ENCODE measurements around the gene GRIN2A.

Gene GRIN2A

GRCh38 chr16:10001258-10001775 is 180.9 kb downstream of the GRIN2A start:
- WGBS = 67% methylated on average over 2 of the region's 2 CpGs
- Histone ChIP-seq H3K18ac (ENCODE audit: low read depth in 1 of 2, low read length in 2 of 2) (no peak overlapping the region), H2BK120ac (ENCODE audit: low read depth, low read length) (no peak overlapping the region), H3K27me3 (ENCODE audit: control insufficient read depth in 1 of 2, insufficient read depth in 1 of 2, low read length in 2 of 2) (no peaks in the 10 kb centered on the region), H3K27ac (ENCODE audit: low read length, poor library complexity, severe bottlenecking) (no peak overlapping the region), H3K4me1 (ENCODE audit: control insufficient read depth, insufficient read depth, low read depth, low read length) (no peaks in the 10 kb centered on the region), H3K79me1 (replicated peaks; ENCODE audit: low read length, poor library complexity, severe bottlenecking) (no peaks in the 10 kb centered on the region), H3K4me2 (ENCODE audit: low read length, poor library complexity, severe bottlenecking) (no peak overlapping the region), H2BK15ac (ENCODE audit: low read depth, poor library complexity, severe bottlenecking) (no peak overlapping the region), H3K4me3 (ENCODE audit: insufficient read depth in 1 of 2, low read depth in 1 of 2, low read length in 2 of 2) (no peak overlapping the region), H3K36me3 (ENCODE audit: control insufficient read depth in 1 of 2, insufficient read depth in 2 of 2, low read depth in 1 of 2, low read length in 2 of 2) (no peaks in the 10 kb centered on the region), H4K91ac (ENCODE audit: low read length) (no peak overlapping the region), H2BK5ac (ENCODE audit: low read depth, low read length, poor library complexity, severe bottlenecking) (no peak overlapping the region), H3K9ac (ENCODE audit: low read length) (no peak overlapping the region), H3K23ac (ENCODE audit: low read length in 2 of 2) (no peak overlapping the region), H2AK5ac (ENCODE audit: low read length, severe bottlenecking) (no peak overlapping the region), H3K14ac (ENCODE audit: low read length in 2 of 2) (no peak overlapping the region), H4K8ac (ENCODE audit: low read length) (no peak overlapping the region), H2AFZ (ENCODE audit: low read depth, low read length) (no peak overlapping the region), H2BK12ac (ENCODE audit: low read length in 2 of 2) (no peak overlapping the region), H3K4ac (ENCODE audit: low read depth in 1 of 2, low read length in 2 of 2) (no peak overlapping the region), H3K9me3 (ENCODE audit: control insufficient read depth, low read length) (peaks cover 8% of the 10 kb centered on the region)
- DNase-seq = no peak

- Histone ChIP-seq H3K9me3 (ENCODE audit: control insufficient read depth, low read length) (no peaks in the 10 kb centered on the region), H2AFZ (ENCODE audit: low read depth, low read length) (no peak overlapping the region), H3K27ac (ENCODE audit: low read length, poor library complexity, severe bottlenecking) (no peak overlapping the region), H4K8ac (ENCODE audit: low read length) (no peak overlapping the region), H3K4ac (ENCODE audit: low read depth in 1 of 2, low read length in 2 of 2) (no peak overlapping the region), H3K4me1 (ENCODE audit: control insufficient read depth, insufficient read depth, low read depth, low read length) (no peaks in the 10 kb centered on the region), H3K4me2 (ENCODE audit: low read length, poor library complexity, severe bottlenecking) (no peak overlapping the region), H3K18ac (ENCODE audit: low read depth in 1 of 2, low read length in 2 of 2) (no peak overlapping the region), H2BK5ac (ENCODE audit: low read depth, low read length, poor library complexity, severe bottlenecking) (no peak overlapping the region), H3K79me1 (replicated peaks; ENCODE audit: low read length, poor library complexity, severe bottlenecking) (no peaks in the 10 kb centered on the region), H3K9ac (ENCODE audit: low read length) (no peak overlapping the region), H4K91ac (ENCODE audit: low read length) (no peak overlapping the region), H2BK12ac (ENCODE audit: low read length in 2 of 2) (no peak overlapping the region), H3K27me3 (ENCODE audit: control insufficient read depth in 1 of 2, insufficient read depth in 1 of 2, low read length in 2 of 2) (no peaks in the 10 kb centered on the region), H3K14ac (ENCODE audit: low read length in 2 of 2) (no peak overlapping the region), H2AK5ac (ENCODE audit: low read length, severe bottlenecking) (no peak overlapping the region), H3K36me3 (ENCODE audit: control insufficient read depth in 1 of 2, insufficient read depth in 2 of 2, low read depth in 1 of 2, low read length in 2 of 2) (no peaks in the 10 kb centered on the region), H3K23ac (ENCODE audit: low read length in 2 of 2) (no peak overlapping the region), H3K4me3 (ENCODE audit: insufficient read depth in 1 of 2, low read depth in 1 of 2, low read length in 2 of 2) (no peak overlapping the region), H2BK120ac (ENCODE audit: low read depth, low read length) (no peak overlapping the region), H2BK15ac (ENCODE audit: low read depth, poor library complexity, severe bottlenecking) (no peak overlapping the region)
- DNase-seq = no peak
- WGBS = 64% methylated on average over 5 of the region's 5 CpGs
Observed at GRCh38 chr16:9996221-9996620, 186.0 kb downstream of the GRIN2A start.

- Histone ChIP-seq H3K27me3 (ENCODE audit: control insufficient read depth in 1 of 2, insufficient read depth in 1 of 2, low read length in 2 of 2) (no peaks in the 10 kb centered on the region), H2AFZ (ENCODE audit: low read depth, low read length) (no peak overlapping the region), H3K4me3 (ENCODE audit: insufficient read depth in 1 of 2, low read depth in 1 of 2, low read length in 2 of 2) (no peak overlapping the region), H2BK5ac (ENCODE audit: low read depth, low read length, poor library complexity, severe bottlenecking) (no peak overlapping the region), H3K23ac (ENCODE audit: low read length in 2 of 2) (no peak overlapping the region), H4K91ac (ENCODE audit: low read length) (no peak overlapping the region), H3K9me3 (ENCODE audit: control insufficient read depth, low read length) (no peaks in the 10 kb centered on the region), H3K9ac (ENCODE audit: low read length) (no peak overlapping the region), H3K18ac (ENCODE audit: low read depth in 1 of 2, low read length in 2 of 2) (no peak overlapping the region), H4K8ac (ENCODE audit: low read length) (no peak overlapping the region), H3K4ac (ENCODE audit: low read depth in 1 of 2, low read length in 2 of 2) (no peak overlapping the region), H3K79me1 (replicated peaks; ENCODE audit: low read length, poor library complexity, severe bottlenecking) (no peaks in the 10 kb centered on the region), H2BK120ac (ENCODE audit: low read depth, low read length) (no peak overlapping the region), H3K4me2 (ENCODE audit: low read length, poor library complexity, severe bottlenecking) (no peak overlapping the region), H2AK5ac (ENCODE audit: low read length, severe bottlenecking) (no peak overlapping the region), H3K14ac (ENCODE audit: low read length in 2 of 2) (no peak overlapping the region), H3K27ac (ENCODE audit: low read length, poor library complexity, severe bottlenecking) (no peak overlapping the region), H2BK12ac (ENCODE audit: low read length in 2 of 2) (no peak overlapping the region), H3K36me3 (ENCODE audit: control insufficient read depth in 1 of 2, insufficient read depth in 2 of 2, low read depth in 1 of 2, low read length in 2 of 2) (no peaks in the 10 kb centered on the region), H3K4me1 (ENCODE audit: control insufficient read depth, insufficient read depth, low read depth, low read length) (no peaks in the 10 kb centered on the region), H2BK15ac (ENCODE audit: low read depth, poor library complexity, severe bottlenecking) (no peak overlapping the region)
- DNase-seq = no peak
- 90% methylated on average over 7 of the region's 7 CpGs for WGBS
Observed at GRCh38 chr16:9992441-9992840, 189.8 kb downstream of the GRIN2A start.

GRCh38 chr16:9980981-9981380 is 201.2 kb downstream of the GRIN2A start:
- Histone ChIP-seq H3K36me3 (ENCODE audit: control insufficient read depth in 1 of 2, insufficient read depth in 2 of 2, low read depth in 1 of 2, low read length in 2 of 2) (no peaks in the 10 kb centered on the region), H2BK120ac (ENCODE audit: low read depth, low read length) (no peak overlapping the region), H3K4me3 (ENCODE audit: insufficient read depth in 1 of 2, low read depth in 1 of 2, low read length in 2 of 2) (no peak overlapping the region), H4K91ac (ENCODE audit: low read length) (no peak overlapping the region), H2BK5ac (ENCODE audit: low read depth, low read length, poor library complexity, severe bottlenecking) (no peak overlapping the region), H2AK5ac (ENCODE audit: low read length, severe bottlenecking) (no peak overlapping the region), H3K23ac (ENCODE audit: low read length in 2 of 2) (no peak overlapping the region), H3K14ac (ENCODE audit: low read length in 2 of 2) (no peak overlapping the region), H3K4ac (ENCODE audit: low read depth in 1 of 2, low read length in 2 of 2) (no peak overlapping the region), H3K27ac (ENCODE audit: low read length, poor library complexity, severe bottlenecking) (no peak overlapping the region), H2BK12ac (ENCODE audit: low read length in 2 of 2) (no peak overlapping the region), H3K79me1 (replicated peaks; ENCODE audit: low read length, poor library complexity, severe bottlenecking) (no peaks in the 10 kb centered on the region), H3K4me2 (ENCODE audit: low read length, poor library complexity, severe bottlenecking) (no peak overlapping the region), H4K8ac (ENCODE audit: low read length) (no peak overlapping the region), H3K4me1 (ENCODE audit: control insufficient read depth, insufficient read depth, low read depth, low read length) (no peaks in the 10 kb centered on the region), H3K9ac (ENCODE audit: low read length) (no peak overlapping the region), H3K18ac (ENCODE audit: low read depth in 1 of 2, low read length in 2 of 2) (no peak overlapping the region), H3K27me3 (ENCODE audit: control insufficient read depth in 1 of 2, insufficient read depth in 1 of 2, low read length in 2 of 2) (no peaks in the 10 kb centered on the region), H3K9me3 (ENCODE audit: control insufficient read depth, low read length) (no peaks in the 10 kb centered on the region), H2BK15ac (ENCODE audit: low read depth, poor library complexity, severe bottlenecking) (no peak overlapping the region), H2AFZ (ENCODE audit: low read depth, low read length) (no peak overlapping the region)
- no peak for DNase-seq
- 33% methylated on average over 1 of the region's 1 CpG for WGBS
